Measurements from ENCODE around the gene FOXD4. TPM values are rescaled to one million over a fixed set of nuclear protein-coding genes. Genes with fewer than 3 reads are reported as not detected.
"Not testable (repeated sequence)": the region's sequence is repeated elsewhere in the genome, so short reads cannot be mapped to it uniquely, and the experiment has no call there.

Gene FOXD4
- total RNA-seq, 1 donor from 2014 or later = not detected

- H2AFZ ChIP-seq (replicated peaks); H3K9ac ChIP-seq; H3K4me1 Mint-ChIP-seq; H3K36me3 Mint-ChIP-seq; H3K4me3 ChIP-seq; H3K27ac Mint-ChIP-seq; DNase-seq (ENCODE audit: low spot score); H3K9me3 ChIP-seq (ENCODE audit: low read depth); H3K27ac ChIP-seq; H3K36me3 ChIP-seq; H3K4me2 ChIP-seq; H3K4me3 Mint-ChIP-seq; H3F3A ChIP-seq (ENCODE audit: low read depth); H3K9me3 Mint-ChIP-seq; H3K4me1 ChIP-seq; H3K79me2 ChIP-seq (ENCODE audit: low read depth): not testable (repeated sequence)
- peak; percentile 48 for TF ChIP-seq EZH2 (IDR thresholded peaks at IDR 0.05)
- H3K27me3 Mint-ChIP-seq (ENCODE audit: insufficient read depth, low read depth) = peaks cover 47% of the 10 kb centered on the region
- H3K27me3 ChIP-seq = peaks cover 98% of the 10 kb centered on the region
- peaks cover 19% of the 10 kb centered on the region for H4K20me1 ChIP-seq (ENCODE audit: low read depth)
Observed at GRCh38 chr9:109540-109939, 8.7 kb downstream of the FOXD4 start.

GRCh38 chr9:108742-109495 lies 9.3 kb downstream of the FOXD4 start:
- H3K36me3 ChIP-seq; DNase-seq (ENCODE audit: low spot score); H3K9ac ChIP-seq; H3K36me3 Mint-ChIP-seq; H3K4me1 Mint-ChIP-seq; H3K4me1 ChIP-seq; H3K4me3 Mint-ChIP-seq; H3K4me2 ChIP-seq; H3K27ac ChIP-seq; H3K4me3 ChIP-seq; H3K27ac Mint-ChIP-seq; H2AFZ ChIP-seq (replicated peaks); H3K9me3 ChIP-seq (ENCODE audit: low read depth); H3F3A ChIP-seq (ENCODE audit: low read depth); H3K9me3 Mint-ChIP-seq; H3K79me2 ChIP-seq (ENCODE audit: low read depth): not testable (repeated sequence)
- Histone ChIP-seq H4K20me1 (ENCODE audit: low read depth) (peaks cover 13% of the 10 kb centered on the region), H3K27me3 (peaks cover 98% of the 10 kb centered on the region)
- H3K27me3 Mint-ChIP-seq (ENCODE audit: insufficient read depth, low read depth) = peaks cover 47% of the 10 kb centered on the region
- TF ChIP-seq EZH2phosphoT487 (IDR thresholded peaks at IDR 0.05) (peak; percentile 26), EZH2 (IDR thresholded peaks at IDR 0.05) (peak; percentile 64)

GRCh38 chr9:105991-106390 lies 12.2 kb downstream of the FOXD4 start:
- not testable (repeated sequence) for H3K9ac ChIP-seq; H3K4me1 Mint-ChIP-seq; H3K4me3 Mint-ChIP-seq; H3K79me2 ChIP-seq (ENCODE audit: low read depth); H3K36me3 ChIP-seq; H3K27ac Mint-ChIP-seq; H3K4me1 ChIP-seq; H3K4me2 ChIP-seq; H4K20me1 ChIP-seq (ENCODE audit: low read depth); DNase-seq (ENCODE audit: low spot score); H3K9me3 Mint-ChIP-seq; H3F3A ChIP-seq (ENCODE audit: low read depth); H2AFZ ChIP-seq (replicated peaks); H3K36me3 Mint-ChIP-seq; H3K9me3 ChIP-seq (ENCODE audit: low read depth); H3K4me3 ChIP-seq; H3K27ac ChIP-seq
- H3K27me3 Mint-ChIP-seq (ENCODE audit: insufficient read depth, low read depth) = peaks cover 40% of the 10 kb centered on the region
- H3K27me3 ChIP-seq = peaks cover 79% of the 10 kb centered on the region

- H3K4me3 Mint-ChIP-seq; H3K9me3 Mint-ChIP-seq; H3K27ac ChIP-seq; H3K4me1 Mint-ChIP-seq; H2AFZ ChIP-seq (replicated peaks); H3K36me3 ChIP-seq; H3K36me3 Mint-ChIP-seq; H3K4me1 ChIP-seq; DNase-seq (ENCODE audit: low spot score); H3K9ac ChIP-seq; H3K27ac Mint-ChIP-seq; H3F3A ChIP-seq (ENCODE audit: low read depth); H3K4me3 ChIP-seq; H3K9me3 ChIP-seq (ENCODE audit: low read depth); H3K79me2 ChIP-seq (ENCODE audit: low read depth); H3K4me2 ChIP-seq; H4K20me1 ChIP-seq (ENCODE audit: low read depth): not testable (repeated sequence)
- peaks cover 26% of the 10 kb centered on the region for H3K27me3 ChIP-seq
- peaks cover 11% of the 10 kb centered on the region for H3K27me3 Mint-ChIP-seq (ENCODE audit: insufficient read depth, low read depth)
Observed at GRCh38 chr9:100430-100829, 17.8 kb downstream of the FOXD4 start.

- H3K27ac Mint-ChIP-seq; H3K4me1 Mint-ChIP-seq; H3K9me3 ChIP-seq (ENCODE audit: low read depth); H3K9me3 Mint-ChIP-seq; H2AFZ ChIP-seq (replicated peaks); H3F3A ChIP-seq (ENCODE audit: low read depth); H3K4me3 ChIP-seq; DNase-seq (ENCODE audit: low spot score); H3K27me3 Mint-ChIP-seq (ENCODE audit: insufficient read depth, low read depth); H4K20me1 ChIP-seq (ENCODE audit: low read depth); H3K4me3 Mint-ChIP-seq; H3K36me3 ChIP-seq; H3K36me3 Mint-ChIP-seq; H3K4me1 ChIP-seq; H3K27ac ChIP-seq; H3K79me2 ChIP-seq (ENCODE audit: low read depth); H3K9ac ChIP-seq; H3K4me2 ChIP-seq: not testable (repeated sequence)
- peaks cover 20% of the 10 kb centered on the region for H3K27me3 ChIP-seq
Observed at GRCh38 chr9:99867-100266, 18.4 kb downstream of the FOXD4 start.

GRCh38 chr9:98775-99174 lies 19.4 kb downstream of the FOXD4 start:
- H3K36me3 ChIP-seq; H3K9me3 ChIP-seq (ENCODE audit: low read depth); H4K20me1 ChIP-seq (ENCODE audit: low read depth); H3K27ac ChIP-seq; H3K9ac ChIP-seq; H2AFZ ChIP-seq (replicated peaks); H3K27ac Mint-ChIP-seq; H3K4me3 ChIP-seq; H3K27me3 ChIP-seq; H3K4me3 Mint-ChIP-seq; H3K9me3 Mint-ChIP-seq; H3K36me3 Mint-ChIP-seq; H3K27me3 Mint-ChIP-seq (ENCODE audit: insufficient read depth, low read depth); H3K79me2 ChIP-seq (ENCODE audit: low read depth); DNase-seq (ENCODE audit: low spot score); H3K4me1 ChIP-seq; H3K4me2 ChIP-seq; H3F3A ChIP-seq (ENCODE audit: low read depth); H3K4me1 Mint-ChIP-seq: not testable (repeated sequence)

- H4K20me1 ChIP-seq (ENCODE audit: low read depth); H3K4me2 ChIP-seq; H3K4me1 ChIP-seq; H3K79me2 ChIP-seq (ENCODE audit: low read depth); H3K4me1 Mint-ChIP-seq; H3K27me3 ChIP-seq; H3K9me3 ChIP-seq (ENCODE audit: low read depth); DNase-seq (ENCODE audit: low spot score); H3K27ac Mint-ChIP-seq; H3K9me3 Mint-ChIP-seq; H3K9ac ChIP-seq; H3K27me3 Mint-ChIP-seq (ENCODE audit: insufficient read depth, low read depth); H3K4me3 ChIP-seq; H3K36me3 ChIP-seq; H3K36me3 Mint-ChIP-seq; H3K27ac ChIP-seq; H3K4me3 Mint-ChIP-seq; H2AFZ ChIP-seq (replicated peaks); H3F3A ChIP-seq (ENCODE audit: low read depth): not testable (repeated sequence)
Observed at GRCh38 chr9:94992-95391, 23.2 kb downstream of the FOXD4 start.

GRCh38 chr9:94323-94722 lies 23.9 kb downstream of the FOXD4 start:
- not testable (repeated sequence) for H3K27ac ChIP-seq; H3K4me3 ChIP-seq; H3K79me2 ChIP-seq (ENCODE audit: low read depth); H4K20me1 ChIP-seq (ENCODE audit: low read depth); H3K9me3 Mint-ChIP-seq; H3K27me3 Mint-ChIP-seq (ENCODE audit: insufficient read depth, low read depth); H3K4me2 ChIP-seq; H3K4me3 Mint-ChIP-seq; H3F3A ChIP-seq (ENCODE audit: low read depth); H3K36me3 ChIP-seq; H3K4me1 ChIP-seq; DNase-seq (ENCODE audit: low spot score); H3K27ac Mint-ChIP-seq; H3K4me1 Mint-ChIP-seq; H3K9me3 ChIP-seq (ENCODE audit: low read depth); H2AFZ ChIP-seq (replicated peaks); H3K36me3 Mint-ChIP-seq; H3K9ac ChIP-seq
- H3K27me3 ChIP-seq = peaks cover 11% of the 10 kb centered on the region
